Epithelial cell of prostate (primary cell): Measurements from ENCODE around the gene PCP2.

Experiments
- DNase-seq: peaks from one replicate; pipeline ENCODE4 v3.0.0-alpha.2; 2011; ENCODE audit warnings: low read depth, low spot score
- H3K27ac ChIP-seq: fragments of 450-650 bp; 2 replicates; pipeline ENCODE4 v1.5.1; 2017; ENCODE audit warnings: mild to moderate bottlenecking

The PCP2 gene

GRCh38 chr19:7640803-7641202, 7.3 kb upstream of the PCP2 start:
- H3K27ac ChIP-seq: no peak overlapping the region
- no peak for DNase-seq

GRCh38 chr19:7639863-7640348, 6.4 kb upstream of the PCP2 start:
- DNase-seq: no peak
- no peak overlapping the region for H3K27ac ChIP-seq

GRCh38 chr19:7638802-7639465, 5.4 kb upstream of the PCP2 start:
- DNase-seq: no peak

GRCh38 chr19:7637374-7638256, 4.1 kb upstream of the PCP2 start:
- peak overlapping the region; percentile 49 for H3K27ac ChIP-seq
- DNase-seq: no peak

More at GRCh38 chr19:7638802-7639465, 5.4 kb upstream of the PCP2 start:
- H3K27ac ChIP-seq: no peak overlapping the region

GRCh38 chr19:7636691-7637373, 3.3 kb upstream of the PCP2 start, which contains the start of gene STXBP2:
Gene STXBP2, plus strand, starts transcription at chr19:7637110. Its CDS starts 40 bp downstream, at chr19:7637150.
- DNase-seq: no peak
- H3K27ac ChIP-seq: peak within 1 kb of the TSS; percentile 49

GRCh38 chr19:7636317-7636690, 2.8 kb upstream of the PCP2 start:
- no peak for DNase-seq
- H3K27ac ChIP-seq: no peak overlapping the region

- no peak overlapping the region for H3K27ac ChIP-seq
These were observed 2.2 kb upstream of the PCP2 start for GRCh38 chr19:7635670-7636069.

GRCh38 chr19:7632340-7633203, 947 bp downstream of the PCP2 start:
- DNase-seq: no peak
- H3K27ac ChIP-seq: no peak overlapping the region

More at GRCh38 chr19:7635670-7636069, 2.2 kb upstream of the PCP2 start:
- no peak for DNase-seq

- no peak overlapping the region for H3K27ac ChIP-seq
- DNase-seq: no peak
These were observed 1.9 kb downstream of the PCP2 start for GRCh38 chr19:7631577-7631976.

GRCh38 chr19:7629347-7630054, 4.0 kb downstream of the PCP2 start, which contains the start of the genes PET100 and XAB2:
Gene PET100, plus strand, starts transcription at chr19:7629793. Its CDS starts 41 bp downstream, at chr19:7629834.
Gene XAB2, minus strand, starts transcription at chr19:7629545. Its CDS starts 18 bp downstream, at chr19:7629527.
- DNase-seq: peak; percentile 96
- H3K27ac ChIP-seq: peak within 1 kb of the TSS; percentile 24

- DNase-seq: no peak
- H3K27ac ChIP-seq: peak overlapping the region; percentile 24
These were observed 4.8 kb downstream of the PCP2 start for GRCh38 chr19:7628589-7629311.

- H3K27ac ChIP-seq: no peak overlapping the region
- no peak for DNase-seq
These were observed 6.4 kb downstream of the PCP2 start for GRCh38 chr19:7627166-7627565.

- DNase-seq: no peak
- no peak overlapping the region for H3K27ac ChIP-seq
These were observed 7.7 kb downstream of the PCP2 start for GRCh38 chr19:7625763-7626372.

GRCh38 chr19:7624810-7625209, 8.7 kb downstream of the PCP2 start:
- no peak overlapping the region for H3K27ac ChIP-seq
- DNase-seq: no peak

- DNase-seq: no peak
- H3K27ac ChIP-seq: no peak overlapping the region
These were observed 9.6 kb downstream of the PCP2 start for GRCh38 chr19:7623725-7624603.

- no peak for DNase-seq
These were observed 10.4 kb downstream of the PCP2 start for GRCh38 chr19:7622933-7623685.

More at GRCh38 chr19:7622933-7623685, 10.4 kb downstream of the PCP2 start:
- no peak overlapping the region for H3K27ac ChIP-seq
